Measurements from ENCODE around the gene PLP2. TPM values are rescaled to one million over a fixed set of nuclear protein-coding genes. Genes with fewer than 3 reads are reported as not detected.
A peak's percentile ranks its signal among the peaks of the same experiment; 100 is the strongest.

PLP2 gene
- total and polyA plus RNA-seq, 2 of the 13 experiments (the other 11 are each of a cell fraction or from before 2014, with no cell fraction given) = 0.40 to 3.6 TPM

DNA sequence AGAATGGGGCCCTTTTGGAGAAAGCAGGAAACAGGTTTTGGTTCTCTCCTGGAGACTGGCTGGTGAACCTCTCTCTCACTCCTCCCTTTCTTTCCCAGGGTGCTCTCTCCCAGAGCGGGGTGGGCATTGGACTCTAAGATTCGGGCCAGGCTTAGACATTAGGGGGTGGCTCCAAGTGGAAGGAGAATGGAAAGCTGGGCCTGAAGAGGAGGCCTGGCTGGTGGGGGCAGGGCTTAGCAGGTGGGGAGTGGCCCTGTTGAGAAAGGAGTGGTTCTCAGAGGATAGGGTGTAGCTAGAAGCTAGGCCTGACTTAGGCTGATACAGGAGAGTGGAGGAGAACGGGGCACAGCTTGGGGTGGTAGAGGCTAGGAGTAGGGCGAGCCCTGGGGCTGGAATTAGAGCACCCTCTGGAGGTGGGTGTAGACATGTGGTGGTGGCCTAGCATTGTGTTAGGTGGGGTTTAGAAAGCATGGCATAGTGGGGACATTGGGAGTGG is 5.7 kb downstream of the PLP2 start (continued):
- peak; percentile 39 for TF ChIP-seq CTCF (CRISPR knock-in tag; IDR thresholded peaks at IDR 0.05)

DNA sequence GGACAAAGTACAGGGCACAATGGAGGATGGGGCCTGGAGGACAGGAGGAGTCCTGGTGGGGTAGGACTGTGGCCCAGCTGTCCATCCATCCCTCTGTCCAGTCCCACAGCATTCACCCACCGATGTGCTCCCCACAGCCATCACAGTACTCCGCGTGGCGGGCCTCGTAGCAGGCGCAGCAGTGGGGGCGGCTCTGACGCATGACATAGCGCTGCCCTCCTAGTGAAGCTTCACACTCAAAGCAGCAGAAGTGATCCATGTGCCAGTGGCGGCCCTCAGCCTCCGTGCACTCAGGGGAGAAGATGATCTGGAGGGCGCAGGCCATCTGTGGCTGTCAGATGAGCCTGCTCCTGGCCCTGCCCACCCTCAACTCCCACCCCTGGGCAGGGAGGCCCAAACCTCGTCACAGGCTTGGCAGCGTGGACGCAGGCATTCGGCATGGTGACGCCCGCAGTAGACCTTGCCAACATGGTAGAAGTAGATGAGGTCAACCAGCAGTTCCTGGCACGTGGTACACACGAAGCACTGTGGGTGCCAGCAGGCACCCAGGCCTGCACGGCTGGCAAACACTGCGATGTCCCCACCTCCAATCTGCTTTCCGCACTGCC is 6.3 kb downstream of the PLP2 start:
- ATAC-seq = no peak
- H3K9me3 ChIP-seq (ENCODE audit: low read length) = no peaks in the 10 kb centered on the region
- no peak overlapping the region for H3K27ac ChIP-seq (ENCODE audit: extremely low read length, insufficient read depth, low read length)
- H3K27me3 ChIP-seq (ENCODE audit: control insufficient read depth in 1 of 2, insufficient read depth in 2 of 2, low read length in 2 of 2) = no peaks in the 10 kb centered on the region
- FAIRE-seq = no peak
- H4K20me1 ChIP-seq (ENCODE audit: insufficient read depth, low read length) = no peaks in the 10 kb centered on the region
- H3K79me2 ChIP-seq (ENCODE audit: insufficient read depth, low read length) = no peaks in the 10 kb centered on the region
- no CpG with 5 or more reads among the region's 23 CpGs for WGBS (ENCODE audit: low lambda C conversion rate)
- DNase-seq (ENCODE audit: low spot score) = no peak
- no peak overlapping the region for H3K4me3 ChIP-seq (replicated peaks in 1 of 3; ENCODE audit: insufficient read depth in 1 of 3, low read depth in 2 of 3, low read length in 3 of 3)
- BruUV-seq (replicated peaks) = no TSS peak
- CTCF ChIA-PET (ENCODE audit: low intra/inter-chr PET ratio, low total read pairs) = no interaction called here
- H2AFZ ChIP-seq (ENCODE audit: low read length) = no peak overlapping the region
- POLR2A ChIA-PET = no interaction called here
- no peaks in the 10 kb centered on the region for H3K4me1 ChIP-seq (ENCODE audit: insufficient read depth, low read length)
- intact Hi-C loops (cut with micrococcal nuclease; ENCODE audit: unreplicated experiment) (no loop called here), in situ Hi-C loops (cut with HindIII; ENCODE audit: extremely low pct_ligation_motif_present, low pct_unique_long_range_greater_than_20kb) (no loop called here)
- H3K9ac ChIP-seq (ENCODE audit: insufficient read depth, low read depth, low read length) = no peak overlapping the region
- TF ChIP-seq ETV5 (CRISPR knock-in tag; IDR thresholded peaks at IDR 0.05; ENCODE audit: borderline replicate concordance) (no peak), KAT7 (CRISPR knock-in tag; IDR thresholded peaks at IDR 0.05; ENCODE audit: borderline replicate concordance) (no peak), REXO4 (CRISPR knock-in tag; IDR thresholded peaks at IDR 0.05; ENCODE audit: borderline replicate concordance) (no peak), ATF1 (CRISPR knock-in tag; IDR thresholded peaks at IDR 0.05) (no peak), SRY (CRISPR knock-in tag; IDR thresholded peaks at IDR 0.05) (no peak)
- TF ChIP-seq, protein P1, sequence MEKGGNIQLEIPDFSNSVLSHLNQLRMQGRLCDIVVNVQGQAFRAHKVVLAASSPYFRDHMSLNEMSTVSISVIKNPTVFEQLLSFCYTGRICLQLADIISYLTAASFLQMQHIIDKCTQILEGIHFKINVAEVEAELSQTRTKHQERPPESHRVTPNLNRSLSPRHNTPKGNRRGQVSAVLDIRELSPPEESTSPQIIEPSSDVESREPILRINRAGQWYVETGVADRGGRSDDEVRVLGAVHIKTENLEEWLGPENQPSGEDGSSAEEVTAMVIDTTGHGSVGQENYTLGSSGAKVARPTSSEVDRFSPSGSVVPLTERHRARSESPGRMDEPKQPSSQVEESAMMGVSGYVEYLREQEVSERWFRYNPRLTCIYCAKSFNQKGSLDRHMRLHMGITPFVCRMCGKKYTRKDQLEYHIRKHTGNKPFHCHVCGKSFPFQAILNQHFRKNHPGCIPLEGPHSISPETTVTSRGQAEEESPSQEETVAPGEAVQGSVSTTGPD (CRISPR knock-in tag; IDR thresholded peaks at IDR 0.05) = no peak
- H3K4me2 ChIP-seq (ENCODE audit: low read depth, low read length) = no peak overlapping the region
- peaks cover 0 to 2% of the 10 kb centered on the region in 2 experiments; a peak in 1 of 5 replicates for H3K36me3 ChIP-seq (replicated peaks in 1 of 2; ENCODE audit: control insufficient read depth in 1 of 2, insufficient read depth in 2 of 2, low read length in 2 of 2)
